Loucy (cell line): Measurements from ENCODE around the gene CXCL12.

Experiments
- H2AFZ ChIP-seq: fragments of 200-600 bp; sonication (generic); 2 replicates; pipeline ENCODE4 v1.6.0; 2016; ENCODE audit warnings: antibody characterized with exemption, mild to moderate bottlenecking, low read length, moderate library complexity
- H3F3A ChIP-seq: fragments of 200-600 bp; 2 replicates; pipeline ENCODE4 v1.6.0; 2016; ENCODE audit warnings: antibody characterized with exemption, low read depth, mild to moderate bottlenecking
- H3K27me3 ChIP-seq: fragments of 200-600 bp; sonication (generic); 2 replicates; pipeline ENCODE4 v1.6.1; 2014; ENCODE audit warnings: low read length, mild to moderate bottlenecking; ENCODE audit not compliant: insufficient read depth, poor library complexity, severe bottlenecking
- H3K36me3 ChIP-seq: fragments of 200-600 bp; sonication (generic); 2 replicates; pipeline ENCODE4 v1.6.1; 2016; ENCODE audit warnings: low read length; ENCODE audit not compliant: insufficient read depth
- H3K4me1 ChIP-seq: fragments of 200-600 bp; sonication (generic); 2 replicates; pipeline ENCODE4 v1.5.1; 2014; ENCODE audit warnings: low read length, mild to moderate bottlenecking; ENCODE audit not compliant: insufficient read depth, poor library complexity, severe bottlenecking
- H3K4me2 ChIP-seq: fragments of 200-600 bp; sonication (generic); 2 replicates; pipeline ENCODE4 v1.6.0; 2014; ENCODE audit warnings: antibody characterized with exemption, low read length, low read depth, mild to moderate bottlenecking; ENCODE audit not compliant: poor library complexity, severe bottlenecking
- H3K4me3 ChIP-seq: fragments of 200-600 bp; sonication (generic); 2 replicates; pipeline ENCODE4 v1.5.1; 2014; ENCODE audit warnings: low read length, mild to moderate bottlenecking, mixed read lengths; ENCODE audit not compliant: poor library complexity, severe bottlenecking
- H3K79me2 ChIP-seq: fragments of 200-600 bp; sonication (generic); 2 replicates; pipeline ENCODE4 v1.6.1; 2014; ENCODE audit warnings: low read length; ENCODE audit not compliant: insufficient read depth
- H3K9ac ChIP-seq: fragments of 200-600 bp; sonication (generic); 2 replicates; pipeline ENCODE4 v1.6.0; 2014; ENCODE audit warnings: mild to moderate bottlenecking, low read depth, low read length, moderate library complexity; ENCODE audit not compliant: poor library complexity, severe bottlenecking
- H3K9me2 ChIP-seq: fragments of 200-600 bp; sonication (generic); replicated peaks from 2 replicates; pipeline ENCODE4 v1.6.1; 2016; ENCODE audit warnings: low read depth, low read length, mixed read lengths
- H3K9me3 ChIP-seq: fragments of 200-600 bp; sonication (generic); 2 replicates; pipeline ENCODE4 v1.6.1; 2014; ENCODE audit warnings: mild to moderate bottlenecking, antibody characterized with exemption, low read length, low read depth; ENCODE audit not compliant: insufficient read depth
- H4K20me1 ChIP-seq: fragments of 200-600 bp; sonication (generic); 2 replicates; pipeline ENCODE4 v1.6.0; 2014; ENCODE audit warnings: antibody characterized with exemption, low read length, mild to moderate bottlenecking; ENCODE audit not compliant: insufficient read depth, poor library complexity, severe bottlenecking
- EZH2phosphoT487 ChIP-seq: fragments of 200-600 bp; IDR thresholded peaks from 2 replicates; pipeline ENCODE4 v1.6.1; 2018; ENCODE audit warnings: antibody characterized with exemption, mild to moderate bottlenecking, moderate library complexity, borderline replicate concordance
- TF ChIP-seq, protein P1 (sequence below): fragments of 200-600 bp; sonication (generic); conservative IDR thresholded peaks from 2 replicates; pipeline ENCODE4 v1.5.1; 2014; ENCODE audit warnings: mild to moderate bottlenecking, antibody characterized with exemption, low read length

Gene CXCL12

DNA sequence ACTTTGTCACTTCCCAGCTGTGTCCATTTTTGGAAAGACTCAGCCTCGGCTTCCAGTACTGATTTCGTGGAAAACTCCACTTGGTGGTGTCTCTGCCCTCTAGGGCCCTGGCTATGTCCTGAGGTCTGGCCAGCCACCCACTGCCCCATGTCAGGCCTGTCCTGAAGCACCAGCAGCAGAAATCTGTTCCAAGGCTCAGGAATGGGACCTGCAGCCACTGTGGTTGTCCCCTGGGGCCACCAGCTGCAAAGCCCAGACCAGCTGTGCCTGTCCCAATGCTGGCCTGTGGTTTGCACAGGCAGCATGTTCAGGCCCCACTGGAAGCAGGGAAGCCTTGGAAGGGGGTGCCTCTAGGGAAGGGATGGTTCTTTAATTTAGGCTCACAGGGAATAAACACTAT, 21.2 kb downstream of the CXCL12 start:
- no peaks in the 10 kb centered on the region for H3K9me2 ChIP-seq
- H3K36me3 ChIP-seq, result no peaks in the 10 kb centered on the region
- H2AFZ ChIP-seq, result no peak overlapping the region

DNA sequence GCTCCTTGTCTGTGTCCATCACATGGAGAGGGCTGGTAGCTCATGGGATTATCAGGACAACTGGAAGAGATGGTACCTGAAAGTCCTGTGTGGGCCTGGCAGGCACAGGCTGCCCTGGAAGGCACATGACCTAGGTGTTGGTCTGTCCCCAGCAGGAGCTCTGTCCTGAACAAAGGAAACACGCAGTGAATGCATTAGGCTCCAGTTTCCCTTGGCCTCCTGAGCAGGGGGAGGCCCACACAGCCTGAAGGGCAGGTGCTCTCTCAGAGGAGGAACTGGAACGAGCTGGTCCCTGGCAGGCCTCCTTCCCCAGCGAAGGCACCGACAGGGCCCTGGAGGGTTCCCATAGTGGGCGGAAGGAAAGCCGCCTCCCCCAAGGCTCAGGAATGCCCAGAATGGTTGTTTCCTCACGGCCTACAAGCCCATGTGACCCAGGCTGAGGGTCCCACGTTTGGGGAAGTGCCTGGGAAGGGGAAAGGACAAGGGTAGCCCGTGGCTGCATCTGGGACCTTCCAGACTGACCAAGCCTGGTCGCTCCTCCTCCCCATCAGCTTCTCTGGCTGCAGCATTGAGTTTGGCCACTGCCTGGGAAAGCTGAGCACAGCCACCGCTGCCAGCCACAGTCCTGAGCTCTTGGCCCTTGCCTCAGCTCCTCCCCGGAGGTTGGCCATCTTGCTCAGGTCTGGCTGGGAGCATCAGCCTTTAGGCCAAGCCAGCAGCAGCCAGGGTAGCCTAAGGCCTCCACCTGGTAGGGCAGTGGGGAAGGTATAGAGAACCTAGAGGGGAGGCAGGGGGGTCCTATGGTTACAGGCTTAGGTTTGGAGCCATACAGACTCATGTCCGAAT, 21.8 kb downstream of the CXCL12 start:
- no peaks in the 10 kb centered on the region for H3K9me3 ChIP-seq
- H2AFZ ChIP-seq, result no peak overlapping the region
- no peaks in the 10 kb centered on the region for H3K79me2 ChIP-seq

More for the DNA sequence above, 21.2 kb downstream of the CXCL12 start:
- Histone ChIP-seq H3K4me3 (no peak overlapping the region), H3K4me1 (no peaks in the 10 kb centered on the region), H3K27me3 (no peaks in the 10 kb centered on the region), H3K79me2 (no peaks in the 10 kb centered on the region), H3F3A (no peaks in the 10 kb centered on the region), H4K20me1 (no peaks in the 10 kb centered on the region), H3K4me2 (no peak overlapping the region), H3K9me3 (no peaks in the 10 kb centered on the region), H3K9ac (no peak overlapping the region)
- TF ChIP-seq EZH2phosphoT487, result no peak
- TF ChIP-seq, protein P1, sequence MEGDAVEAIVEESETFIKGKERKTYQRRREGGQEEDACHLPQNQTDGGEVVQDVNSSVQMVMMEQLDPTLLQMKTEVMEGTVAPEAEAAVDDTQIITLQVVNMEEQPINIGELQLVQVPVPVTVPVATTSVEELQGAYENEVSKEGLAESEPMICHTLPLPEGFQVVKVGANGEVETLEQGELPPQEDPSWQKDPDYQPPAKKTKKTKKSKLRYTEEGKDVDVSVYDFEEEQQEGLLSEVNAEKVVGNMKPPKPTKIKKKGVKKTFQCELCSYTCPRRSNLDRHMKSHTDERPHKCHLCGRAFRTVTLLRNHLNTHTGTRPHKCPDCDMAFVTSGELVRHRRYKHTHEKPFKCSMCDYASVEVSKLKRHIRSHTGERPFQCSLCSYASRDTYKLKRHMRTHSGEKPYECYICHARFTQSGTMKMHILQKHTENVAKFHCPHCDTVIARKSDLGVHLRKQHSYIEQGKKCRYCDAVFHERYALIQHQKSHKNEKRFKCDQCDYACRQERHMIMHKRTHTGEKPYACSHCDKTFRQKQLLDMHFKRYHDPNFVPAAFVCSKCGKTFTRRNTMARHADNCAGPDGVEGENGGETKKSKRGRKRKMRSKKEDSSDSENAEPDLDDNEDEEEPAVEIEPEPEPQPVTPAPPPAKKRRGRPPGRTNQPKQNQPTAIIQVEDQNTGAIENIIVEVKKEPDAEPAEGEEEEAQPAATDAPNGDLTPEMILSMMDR, result no peak

DNA sequence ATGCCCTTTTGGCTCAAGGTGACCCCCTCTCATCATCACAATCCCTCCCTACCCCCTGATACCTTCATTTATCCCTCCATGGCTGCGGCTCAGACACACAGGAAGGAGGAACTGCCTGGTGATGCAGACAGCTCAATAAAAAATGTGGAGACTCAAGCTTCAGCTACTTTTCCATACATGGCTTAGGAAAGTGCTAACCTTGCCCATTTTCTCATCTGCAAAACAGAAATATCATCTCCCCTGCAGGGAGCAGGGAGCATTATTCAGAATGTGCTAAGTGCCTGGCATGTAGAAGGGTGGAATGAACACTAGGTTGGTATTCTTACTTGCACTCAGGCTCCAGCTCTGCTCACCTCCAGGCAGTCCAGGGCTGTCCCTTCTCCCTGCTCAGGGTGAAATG, 23.8 kb downstream of the CXCL12 start:
- Histone ChIP-seq H3K4me2 (no peak overlapping the region), H3K79me2 (no peaks in the 10 kb centered on the region), H4K20me1 (no peaks in the 10 kb centered on the region), H3K9ac (no peak overlapping the region), H3K9me2 (no peaks in the 10 kb centered on the region), H3F3A (no peaks in the 10 kb centered on the region), H3K36me3 (no peaks in the 10 kb centered on the region), H3K9me3 (no peaks in the 10 kb centered on the region), H3K4me1 (no peaks in the 10 kb centered on the region), H3K4me3 (no peak overlapping the region), H2AFZ (no peak overlapping the region), H3K27me3 (no peaks in the 10 kb centered on the region)
- TF ChIP-seq, protein P1, result no peak
- no peak for TF ChIP-seq EZH2phosphoT487

More for the DNA sequence above, 21.8 kb downstream of the CXCL12 start:
- TF ChIP-seq EZH2phosphoT487, result no peak
- TF ChIP-seq, protein P1, result no peak
- Histone ChIP-seq H3K4me1 (no peaks in the 10 kb centered on the region), H3K4me3 (no peak overlapping the region), H4K20me1 (no peaks in the 10 kb centered on the region), H3K27me3 (no peaks in the 10 kb centered on the region), H3F3A (no peaks in the 10 kb centered on the region), H3K4me2 (no peak overlapping the region), H3K9me2 (no peaks in the 10 kb centered on the region), H3K9ac (no peak overlapping the region), H3K36me3 (no peaks in the 10 kb centered on the region)
